ENCODE data around the gene C1QC. TPM values are rescaled to one million over a fixed set of nuclear protein-coding genes. Genes with fewer than 3 reads are reported as not detected.

The C1QC gene
- total RNA-seq, 1 experiment from 2014 or later = not detected

DNA sequence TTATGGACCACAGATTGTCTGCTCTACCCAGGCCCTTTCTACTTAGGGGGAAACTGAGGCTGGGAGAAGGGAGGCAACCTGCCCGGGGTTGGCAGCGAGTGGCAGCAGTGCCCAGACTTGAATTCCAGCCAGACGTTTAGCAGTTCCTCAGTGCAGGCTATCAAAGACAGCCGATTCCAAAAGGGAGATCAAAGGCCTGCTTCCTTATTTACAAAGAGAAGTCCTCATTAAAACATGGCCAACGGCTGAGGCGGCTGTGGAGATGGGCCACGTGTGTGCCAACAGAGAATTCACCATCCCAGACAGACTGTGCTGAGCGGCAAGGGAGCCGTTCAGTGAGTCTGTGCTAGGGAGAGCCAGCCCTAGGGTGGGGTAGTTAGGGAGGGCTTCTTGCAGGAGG, 37.3 kb downstream of the C1QC start:
- Histone ChIP-seq H3T11ph (ENCODE audit: low read length) (no peak overlapping the region), H3K4me1 (ENCODE audit: insufficient read depth, low read length) (peaks cover 7% of the 10 kb centered on the region; the same call in 1 of the 2 replicates), H2BK12ac (ENCODE audit: insufficient read length, low read depth, low read length) (no peak overlapping the region), H3K27ac (ENCODE audit: insufficient read length, low read depth, low read length) (no peak overlapping the region), H2BK5ac (ENCODE audit: insufficient read length, low read length) (no peak overlapping the region), H3K4ac (ENCODE audit: low read depth, low read length) (no peak overlapping the region), H3K9ac (ENCODE audit: extremely low read depth, insufficient read length, low read length) (no peak overlapping the region), H3K23me2 (ENCODE audit: insufficient read length, low read depth, low read length, poor library complexity, severe bottlenecking) (no peaks in the 10 kb centered on the region), H2AFZ (ENCODE audit: low read length) (no peak overlapping the region), H3K18ac (ENCODE audit: insufficient read length, low read depth, low read length) (no peak overlapping the region), H3K14ac (ENCODE audit: insufficient read depth, low read length) (no peak overlapping the region), H3K4me2 (ENCODE audit: insufficient read depth, insufficient read length, low read length) (no peak overlapping the region), H4K20me1 (ENCODE audit: control insufficient read depth, insufficient read depth, insufficient read length) (no peaks in the 10 kb centered on the region), H2AK5ac (ENCODE audit: insufficient read length, low read length) (no peak overlapping the region), H4K91ac (ENCODE audit: insufficient read length, low read depth, low read length) (no peak overlapping the region), H3K9me3 (ENCODE audit: control insufficient read depth, low read depth, low read length) (no peaks in the 10 kb centered on the region), H3K79me2 (ENCODE audit: insufficient read depth, low read length) (no peaks in the 10 kb centered on the region), H3K79me1 (ENCODE audit: insufficient read depth, low read depth, low read length, poor library complexity, severe bottlenecking) (no peaks in the 10 kb centered on the region), H2BK15ac (ENCODE audit: low read depth, low read length) (no peak overlapping the region), H3K56ac (ENCODE audit: insufficient read length, low read depth, low read length) (no peak overlapping the region), H2BK20ac (ENCODE audit: low read depth, low read length, poor library complexity, severe bottlenecking) (no peak overlapping the region), H2BK120ac (ENCODE audit: low read depth, low read length, poor library complexity, severe bottlenecking) (no peak overlapping the region), H4K8ac (replicated peaks; ENCODE audit: insufficient read length, low read depth, low read length) (no peak overlapping the region), H4K5ac (ENCODE audit: insufficient read length, low read depth, low read length) (no peak overlapping the region), H3K23ac (ENCODE audit: insufficient read length, low read depth, low read length) (no peak overlapping the region), H3K27me3 (ENCODE audit: insufficient read depth, low read length) (no peaks in the 10 kb centered on the region)
- DNase-seq = no peak
- peaks cover 9% of the 10 kb centered on the region for H3K27me3 Mint-ChIP-seq (ENCODE audit: low read depth)
- WGBS (ENCODE audit: extremely low coverage, insufficient read length, low lambda C conversion rate) = no CpG with 5 or more reads among the region's 9 CpGs
- H3K36me3 Mint-ChIP-seq (ENCODE audit: insufficient read depth in 1 of 3, low read depth in 3 of 3) = no peaks in the 10 kb centered on the region
- H3K27ac Mint-ChIP-seq = no peak overlapping the region; a peak in 1 of 7 replicates
- H3K9me3 Mint-ChIP-seq = no peaks in the 10 kb centered on the region
- TF ChIP-seq, protein P1, sequence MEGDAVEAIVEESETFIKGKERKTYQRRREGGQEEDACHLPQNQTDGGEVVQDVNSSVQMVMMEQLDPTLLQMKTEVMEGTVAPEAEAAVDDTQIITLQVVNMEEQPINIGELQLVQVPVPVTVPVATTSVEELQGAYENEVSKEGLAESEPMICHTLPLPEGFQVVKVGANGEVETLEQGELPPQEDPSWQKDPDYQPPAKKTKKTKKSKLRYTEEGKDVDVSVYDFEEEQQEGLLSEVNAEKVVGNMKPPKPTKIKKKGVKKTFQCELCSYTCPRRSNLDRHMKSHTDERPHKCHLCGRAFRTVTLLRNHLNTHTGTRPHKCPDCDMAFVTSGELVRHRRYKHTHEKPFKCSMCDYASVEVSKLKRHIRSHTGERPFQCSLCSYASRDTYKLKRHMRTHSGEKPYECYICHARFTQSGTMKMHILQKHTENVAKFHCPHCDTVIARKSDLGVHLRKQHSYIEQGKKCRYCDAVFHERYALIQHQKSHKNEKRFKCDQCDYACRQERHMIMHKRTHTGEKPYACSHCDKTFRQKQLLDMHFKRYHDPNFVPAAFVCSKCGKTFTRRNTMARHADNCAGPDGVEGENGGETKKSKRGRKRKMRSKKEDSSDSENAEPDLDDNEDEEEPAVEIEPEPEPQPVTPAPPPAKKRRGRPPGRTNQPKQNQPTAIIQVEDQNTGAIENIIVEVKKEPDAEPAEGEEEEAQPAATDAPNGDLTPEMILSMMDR (conservative IDR thresholded peaks at IDR 0.05) = no peak
- peaks cover 2 to 5% of the 10 kb centered on the region in 2 experiments for H3K4me1 Mint-ChIP-seq
- H3K4me3 Mint-ChIP-seq = no peak overlapping the region

Data from H9 (cell line).